H1 (cell line): Measurements from ENCODE around the gene TCF7. TPM values are rescaled to one million over a fixed set of nuclear protein-coding genes. Genes with fewer than 3 reads are reported as not detected.

Experiments
- CTCF ChIA-PET: fragments of 300-600 bp; sonication (Branson Sonifier 250); formaldehyde crosslinking; loops from one replicate; lab custom pipeline; 2021; ENCODE audit not compliant: partially characterized antibody; lab: Charles Lee
- POLR2A ChIA-PET: fragments of 300-600 bp; sonication (Branson Sonifier 250); formaldehyde crosslinking; loops from one replicate; lab custom pipeline; 2021; ENCODE audit warnings: inconsistent platforms; ENCODE audit not compliant: partially characterized antibody; lab: Charles Lee
- DNase-seq, 2 experiments: peaks; one replicate each; pipeline versions ENCODE4 v3.0.0 to v3.0.0-alpha.2; 2010 to 2022; ENCODE audit warnings: low spot score in 2 of 2, low read depth in 1 of 2, mixed read lengths in 1 of 2
- FAIRE-seq: peaks from 2 replicates; lab custom pipeline; 2011; peaks lifted over from hg19 to GRCh38; lab: Jason Lieb, UNC
- H2AFZ ChIP-seq: 2 replicates; pipeline ENCODE4 v1.8.1; 2012; ENCODE audit warnings: low read length, inconsistent platforms
- H2AK5ac ChIP-seq: 2 replicates; pipeline ENCODE4 v1.6.1; 2013; ENCODE audit warnings: low read depth, low read length
- H2BK120ac ChIP-seq: replicated peaks from 2 replicates; pipeline ENCODE3; 2013; ENCODE audit warnings: low read depth, low read length, inconsistent platforms
- H2BK12ac ChIP-seq: 2 replicates; pipeline ENCODE4 v1.6.1; 2013; ENCODE audit warnings: low read depth, low read length
- H2BK15ac ChIP-seq: 2 replicates; pipeline ENCODE4 v1.6.1; 2013; ENCODE audit warnings: low read length
- H2BK20ac ChIP-seq: 2 replicates; pipeline ENCODE4 v1.6.1; 2013; ENCODE audit warnings: low read length
- H2BK5ac ChIP-seq: 2 replicates; pipeline ENCODE4 v1.6.1; 2013; ENCODE audit warnings: low read depth, low read length
- H3K14ac ChIP-seq: 2 replicates; pipeline ENCODE4 v1.6.1; 2013; ENCODE audit warnings: inconsistent platforms; ENCODE audit not compliant: insufficient read length
- H3K18ac ChIP-seq: 2 replicates; pipeline ENCODE4 v1.6.1; 2013; ENCODE audit warnings: low read length; ENCODE audit errors: extremely low read depth
- H3K23ac ChIP-seq: 2 replicates; pipeline ENCODE4 v1.6.1; 2013; ENCODE audit warnings: inconsistent platforms; ENCODE audit not compliant: insufficient read length
- H3K23me2 ChIP-seq: 2 replicates; pipeline ENCODE4 v1.6.1; 2013; ENCODE audit warnings: low read depth, low read length
- H3K27ac ChIP-seq: 2 replicates; pipeline ENCODE4 v1.6.1; 2011; ENCODE audit warnings: low read depth, low read length, inconsistent platforms
- H3K27me3 ChIP-seq, 4 experiments: replicated peaks in 1 of 4; 1 replicate in 1 of 4; 2 replicates in 3 of 4; pipeline versions ENCODE4 v1.6.1 to v1.8.1; 2011 to 2013; ENCODE audit warnings: low read length in 3 of 4, mild to moderate bottlenecking in 3 of 4, inconsistent platforms in 2 of 4, mixed read lengths in 2 of 4, moderate library complexity in 1 of 4; ENCODE audit not compliant: control insufficient read depth in 3 of 4, insufficient read depth in 3 of 4; ENCODE audit errors: extremely low read depth in 1 of 4
- H3K36me3 ChIP-seq, 4 experiments: 2 replicates each; pipeline versions ENCODE4 v1.6.1 to v1.8.1; 2011 to 2013; ENCODE audit warnings: mild to moderate bottlenecking in 4 of 4, low read length in 3 of 4, moderate library complexity in 2 of 4, control low read depth in 1 of 4, inconsistent platforms in 1 of 4; ENCODE audit not compliant: insufficient read depth in 4 of 4, control insufficient read depth in 2 of 4
- H3K4ac ChIP-seq: replicated peaks from 2 replicates; pipeline ENCODE3; 2013; ENCODE audit warnings: low read length, low read depth, mixed read lengths, inconsistent platforms; ENCODE audit not compliant: insufficient read length
- H3K4me1 ChIP-seq, 4 experiments: replicated peaks in 1 of 4; 1 replicate in 1 of 4; 2 replicates in 3 of 4; pipeline versions ENCODE4 v1.6.1 to v1.8.1; 2011 to 2013; ENCODE audit warnings: low read length in 3 of 4, inconsistent platforms in 2 of 4, mixed read lengths in 1 of 4; ENCODE audit not compliant: insufficient read depth in 4 of 4, control insufficient read depth in 3 of 4
- H3K4me2 ChIP-seq, 2 experiments: 2 replicates each; pipeline versions ENCODE4 v1.6.1 to v1.8.1; 2011 to 2013; ENCODE audit warnings: low read depth in 2 of 2, low read length in 2 of 2, control low read depth in 1 of 2, inconsistent platforms in 1 of 2, mild to moderate bottlenecking in 1 of 2; ENCODE audit not compliant: insufficient read depth in 1 of 2
- H3K4me3 ChIP-seq, 4 experiments: fragments of 200-600, 300-600 bp in 1 of 4; sonication (generic), shearing (Covaris generic), sonication (Bioruptor Twin) in 1 of 4; 2 replicates each; pipeline versions ENCODE4 v1.5.1 to v1.8.1; 2011 to 2016; ENCODE audit warnings: low read length in 4 of 4, low read depth in 3 of 4, control low read depth in 2 of 4, inconsistent platforms in 2 of 4, mild to moderate bottlenecking in 2 of 4, mixed read lengths in 1 of 4, moderate library complexity in 1 of 4; ENCODE audit not compliant: insufficient read depth in 2 of 4; ENCODE audit errors: extremely low read depth in 1 of 4
- H3K56ac ChIP-seq: replicated peaks from 2 replicates; pipeline ENCODE3; 2013; ENCODE audit warnings: low read depth, mild to moderate bottlenecking, mixed read lengths, low read length, inconsistent platforms; ENCODE audit not compliant: insufficient read length
- H3K79me1 ChIP-seq: 2 replicates; pipeline ENCODE4 v1.6.1; 2013; ENCODE audit warnings: low read depth, low read length, control low read depth
- H3K79me2 ChIP-seq, 2 experiments: 2 replicates each; pipeline versions ENCODE4 v1.6.1 to v1.8.1; 2012 to 2013; ENCODE audit warnings: low read length in 2 of 2, mild to moderate bottlenecking in 2 of 2, inconsistent platforms in 1 of 2; ENCODE audit not compliant: insufficient read depth in 2 of 2, control insufficient read depth in 1 of 2
- H3K9ac ChIP-seq, 4 experiments: replicated peaks in 1 of 4; 1 replicate in 1 of 4; 2 replicates in 3 of 4; pipeline versions ENCODE4 v1.6.1 to v1.8.1; 2011 to 2013; ENCODE audit warnings: low read depth in 3 of 4, low read length in 3 of 4, control low read depth in 2 of 4, mild to moderate bottlenecking in 2 of 4, moderate library complexity in 2 of 4, inconsistent platforms in 1 of 4; ENCODE audit errors: extremely low read depth in 1 of 4
- H3K9me3 ChIP-seq, 2 experiments: 2 replicates each; pipeline versions ENCODE4 v1.6.1 to v1.8.1; 2012 to 2013; ENCODE audit warnings: mild to moderate bottlenecking in 2 of 2, moderate library complexity in 2 of 2, control low read depth in 1 of 2, inconsistent platforms in 1 of 2, low read depth in 1 of 2, low read length in 1 of 2, mixed read lengths in 1 of 2; ENCODE audit not compliant: insufficient read depth in 2 of 2
- H4K20me1 ChIP-seq, 2 experiments: replicated peaks in 1 of 2; 2 replicates each; pipeline versions ENCODE3 to v1.8.1; 2011 to 2013; ENCODE audit warnings: inconsistent platforms in 2 of 2, low read length in 2 of 2, mild to moderate bottlenecking in 1 of 2; ENCODE audit not compliant: insufficient read depth in 2 of 2, control insufficient read depth in 1 of 2
- H4K5ac ChIP-seq: 2 replicates; pipeline ENCODE4 v1.6.1; 2013; ENCODE audit warnings: low read length, low read depth, mixed read lengths, inconsistent platforms; ENCODE audit not compliant: insufficient read length
- H4K8ac ChIP-seq: 2 replicates; pipeline ENCODE4 v1.8.0; 2013; ENCODE audit warnings: mild to moderate bottlenecking, moderate library complexity, low read length, inconsistent platforms; ENCODE audit not compliant: insufficient read depth; ENCODE audit errors: extremely low read depth
- H4K91ac ChIP-seq: replicated peaks from 2 replicates; pipeline ENCODE3; 2013; ENCODE audit warnings: low read length, mixed read lengths, inconsistent platforms; ENCODE audit not compliant: insufficient read length
- CEBPB ChIP-seq: IDR thresholded peaks from 2 replicates; pipeline ENCODE4 v1.6.1; 2012; ENCODE audit warnings: low read depth, low read length
- YY1 ChIP-seq: IDR thresholded peaks from 2 replicates; pipeline ENCODE4 v1.6.1; 2011; ENCODE audit warnings: low read depth, mild to moderate bottlenecking, low read length
- WGBS, 2 experiments: shearing (Covaris generic) in 1 of 2; methylation state at CpG; one replicate each; pipeline versions ENCODE4 v1.1.6 to v1.1.7; 2013 to 2015; ENCODE audit warnings: low lambda C conversion rate in 2 of 2, mixed read lengths in 2 of 2, inconsistent platforms in 1 of 2, low coverage in 1 of 2, missing lambda C conversion rate in 1 of 2; ENCODE audit not compliant: insufficient replicate concordance in 2 of 2, insufficient coverage in 1 of 2, insufficient read length in 1 of 2; ENCODE audit errors: extremely low coverage in 1 of 2, missing lambda C conversion rate in 1 of 2; 5-methylcytosine and 5-hydroxymethylcytosine counted together
- polyA plus RNA-seq, 7 experiments: library from polyadenylated mRNA; depleted of rRNA in 3 of 7; stranded (reverse) in 5 of 7; unstranded in 2 of 7; fragments of >200 nt in 5 of 7; fragments of 200-250 nt in 2 of 7; gene quantifications; 1 replicate in 5 of 7; 2 replicates in 1 of 7; 4 replicates in 1 of 7; pipeline versions ENCODE4 v1.2.1 to v1.2.3, GENCODE V29; 2011 to 2013; ENCODE audit warnings: missing spikeins in 2 of 7, mixed read lengths in 2 of 7
- total RNA-seq: library from RNA; stranded (reverse); fragmentation: NEBNext Ultra II Directional; extraction: Animal tissue kit (Norgen Biotek cat#: 25700); gene quantifications from 2 replicates; pipeline ENCODE4 v1.2.1, GENCODE V29; 2021

The TCF7 gene
- total and polyA plus RNA-seq, 2 of the 8 experiments (the other 6 are each of a cell fraction or from before 2014, with no cell fraction given) = 4.7 to 8.5 TPM

DNA sequence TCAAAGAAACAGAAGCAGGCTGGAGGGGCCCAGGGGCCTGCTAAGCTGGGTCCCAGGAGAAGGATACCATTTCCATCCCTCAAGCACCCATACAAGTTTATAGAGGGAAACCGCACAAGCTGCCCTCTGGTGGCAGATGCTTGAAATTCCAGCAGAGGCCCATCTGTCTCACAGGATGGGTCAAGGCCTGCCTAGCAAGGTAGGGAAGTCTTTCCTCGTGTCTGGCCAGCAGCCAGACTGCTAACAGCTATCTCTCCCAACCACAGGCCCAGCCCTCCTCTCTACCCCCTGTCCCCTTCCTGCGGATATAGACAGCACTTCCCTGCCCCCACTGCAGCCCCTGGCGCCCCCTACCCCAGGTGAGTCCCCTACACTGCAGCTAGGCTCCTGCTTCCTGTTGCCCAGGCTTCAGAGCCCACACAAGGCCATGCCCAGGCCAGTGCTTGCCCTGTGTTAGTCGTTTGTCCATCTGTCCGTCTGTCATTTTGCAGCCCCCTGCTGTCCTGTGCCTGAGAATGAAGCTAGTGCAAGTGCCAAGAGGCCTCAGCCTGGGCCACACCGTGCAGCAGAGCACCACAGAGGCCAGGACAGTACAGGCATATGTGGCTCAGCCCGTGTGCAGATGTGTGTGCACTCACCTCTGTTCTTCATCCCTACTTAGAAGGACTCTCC, 26.2 kb downstream of the TCF7 start:
- Histone ChIP-seq H2BK20ac (no peak overlapping the region), H3K23ac (no peak overlapping the region), H2BK120ac (no peak overlapping the region), H3K27ac (no peak overlapping the region), H3K9me3 (no peaks in the 10 kb centered on the region), H2BK15ac (no peak overlapping the region), H3K4ac (no peak overlapping the region), H3K4me2 (no peak overlapping the region), H3K27me3 (no peaks in the 10 kb centered on the region), H3K18ac (no peak overlapping the region), H4K91ac (peak overlapping the region; percentile 13), H4K5ac (no peak overlapping the region), H4K20me1 (peaks cover 10 to 47% of the 10 kb centered on the region in 2 experiments), H2BK5ac (peak overlapping the region; percentile 20; the same call in 1 of the 2 replicates), H3K4me3 (no peak overlapping the region), H2BK12ac (no peak overlapping the region), H3K79me1 (peaks cover 18% of the 10 kb centered on the region), H3K9ac (no peak overlapping the region), H2AFZ (no peak overlapping the region), H4K8ac (no peak overlapping the region; the same call in 1 of the 2 replicates), H2AK5ac (no peak overlapping the region), H3K56ac (no peak overlapping the region), H3K36me3 (peaks cover 4 to 17% (median 11%) of the 10 kb centered on the region in 4 experiments; a peak in 6 of 8 replicates), H3K23me2 (no peaks in the 10 kb centered on the region), H3K4me1 (no peaks in the 10 kb centered on the region; a peak in 3 of 7 replicates), H3K79me2 (0 out of 4 replicates have a peak, but pooled peaks cover 0 to 3% of the 10 kb centered on the region in 2 experiments), H3K14ac (no peak overlapping the region)
- POLR2A ChIA-PET = interaction anchor here (1.0 to 2.7 kb wide), 5 partner anchors 11 to 285 kb away, joined by 3 to 12 read pairs (median 5); partner anchors contain the start of gene SKP1
- peak; percentile 57 to 82 for DNase-seq
- WGBS, 2 experiments = 67% methylated on average over 6 of the region's 8 CpGs; no CpG with 5 or more reads in 1 of the 2 experiments
- CTCF ChIA-PET = interaction anchor here (0.5 to 24.3 kb wide), 33 partner anchors 11 to 451 kb away, joined by 3 to 629 read pairs (median 7); partner anchors contain the start of gene TCF7
- FAIRE-seq = peak; percentile 75
- no peak for TF ChIP-seq CEBPB
- 0 out of 2 replicates have a peak, but pooled peaks have one; percentile 7 for TF ChIP-seq YY1
